SK-N-SH (cell line): ENCODE measurements around the gene PRDM5. TPM values are rescaled to one million over a fixed set of nuclear protein-coding genes. Genes with fewer than 3 reads are reported as not detected.

Experiments
- CTCF ChIA-PET: fragments of 300-600, 350-600 bp; formaldehyde crosslinking; extraction: SDS; loops from one replicate; lab custom pipeline; 2021; lab: Yijun Ruan, JAX
- POLR2A ChIA-PET: fragments of 350-600 bp; sonication (Branson Sonifier 250); formaldehyde crosslinking; extraction: SDS; loops from one replicate; lab custom pipeline; 2020; ENCODE audit warnings: antibody characterized with exemption, inconsistent platforms; lab: Yijun Ruan, JAX
- DNase-seq: peaks from one replicate; pipeline ENCODE4 v3.0.0; 2012
- H2AFZ ChIP-seq: fragments of 200-600 bp; sonication (generic); 2 replicates; pipeline ENCODE4 v1.8.1; 2016; ENCODE audit warnings: antibody characterized with exemption, mild to moderate bottlenecking, low read depth
- H3F3A ChIP-seq: fragments of 200-600 bp; sonication (generic); replicated peaks from 2 replicates; pipeline ENCODE3; 2016; ENCODE audit warnings: antibody characterized with exemption, mild to moderate bottlenecking; ENCODE audit not compliant: insufficient read depth
- H3K27ac ChIP-seq, 2 experiments: fragments of 200-500 bp in 1 of 2; fragments of 200-600 bp in 1 of 2; sonication (Bioruptor generic) in 1 of 2; sonication (generic), shearing (Covaris generic) in 1 of 2; 2 replicates each; pipeline versions ENCODE4 v1.5.1 to v1.6.1; 2014 to 2016; ENCODE audit warnings: low read depth in 2 of 2, inconsistent platforms in 1 of 2, low read length in 1 of 2, mild to moderate bottlenecking in 1 of 2, mixed read lengths in 1 of 2
- H3K27me3 ChIP-seq: fragments of 200-600 bp; sonication (generic), shearing (Covaris generic); 2 replicates; pipeline ENCODE4 v1.6.1; 2016; ENCODE audit warnings: mixed run types; ENCODE audit not compliant: insufficient read depth
- H3K36me3 ChIP-seq, 2 experiments: fragments of 200-500 bp in 1 of 2; fragments of 200-600 bp in 1 of 2; sonication (Bioruptor generic) in 1 of 2; sonication (generic) in 1 of 2; replicated peaks in 1 of 2; 2 replicates each; pipeline versions ENCODE3 to v1.5.1; 2014 to 2016; ENCODE audit warnings: low read length in 1 of 2, mild to moderate bottlenecking in 1 of 2; ENCODE audit not compliant: insufficient read depth in 2 of 2, control insufficient read depth in 1 of 2
- H3K4me1 ChIP-seq, 2 experiments: fragments of 200-500 bp in 1 of 2; fragments of 200-600 bp in 1 of 2; sonication (Bioruptor generic) in 1 of 2; sonication (generic), shearing (Covaris generic) in 1 of 2; 2 replicates each; pipeline versions ENCODE4 v1.5.1 to v1.6.1; 2014 to 2016; ENCODE audit warnings: low read depth in 1 of 2, low read length in 1 of 2, mixed run types in 1 of 2; ENCODE audit not compliant: insufficient read depth in 2 of 2, control insufficient read depth in 1 of 2
- H3K4me2 ChIP-seq: fragments of 200-600 bp; sonication (generic), shearing (Covaris generic); 2 replicates; pipeline ENCODE4 v1.6.1; 2017; ENCODE audit warnings: mixed run types
- H3K4me3 ChIP-seq, 2 experiments: fragments of 200-500 bp in 1 of 2; fragments of 200-600 bp in 1 of 2; sonication (Bioruptor generic) in 1 of 2; sonication (generic), shearing (Covaris generic) in 1 of 2; 2 replicates each; pipeline versions ENCODE4 v1.5.1 to v1.8.1; 2014 to 2016; ENCODE audit warnings: low read depth in 2 of 2, inconsistent platforms in 1 of 2, low read length in 1 of 2, mild to moderate bottlenecking in 1 of 2, mixed read lengths in 1 of 2, moderate library complexity in 1 of 2
- H3K79me2 ChIP-seq: fragments of 200-600 bp; sonication (generic); 2 replicates; pipeline ENCODE4 v1.8.1; 2017; ENCODE audit warnings: mild to moderate bottlenecking; ENCODE audit not compliant: insufficient read depth
- H3K9ac ChIP-seq: fragments of 200-600 bp; sonication (generic); 2 replicates; pipeline ENCODE4 v1.6.1; 2017; ENCODE audit warnings: mixed run types
- H3K9me2 ChIP-seq: fragments of 200-600 bp; sonication (generic); 2 replicates; pipeline ENCODE4 v1.6.1; 2017; ENCODE audit warnings: mixed run types
- H3K9me3 ChIP-seq: fragments of 200-600 bp; sonication (generic); 2 replicates; pipeline ENCODE4 v1.6.1; 2017; ENCODE audit warnings: mixed run types, mild to moderate bottlenecking, moderate library complexity
- H4K20me1 ChIP-seq: fragments of 200-600 bp; sonication (generic); 2 replicates; pipeline ENCODE4 v1.6.1; 2017; ENCODE audit warnings: mild to moderate bottlenecking, mixed run types; ENCODE audit not compliant: insufficient read depth
- CTCF ChIP-seq: fragments of 200-600 bp; sonication (generic); IDR thresholded peaks from 2 replicates; pipeline ENCODE4 v1.6.1; 2017; ENCODE audit warnings: antibody characterized with exemption, mild to moderate bottlenecking, moderate library complexity
- EP300 ChIP-seq, 2 experiments: IDR thresholded peaks; 2 replicates each; pipeline versions ENCODE4 v1.4.0 to v1.6.1; 2012; ENCODE audit warnings: borderline replicate concordance in 1 of 2, low read depth in 1 of 2, low read length in 1 of 2
- FOXJ3 ChIP-seq: sonication (generic); formaldehyde crosslinking; IDR thresholded peaks from 2 replicates; pipeline ENCODE4 v1.5.1; 2020; ENCODE audit warnings: mild to moderate bottlenecking, missing genetic modification reagents
- GABPA ChIP-seq: IDR thresholded peaks from 2 replicates; pipeline ENCODE4 v1.4.0; 2012; ENCODE audit warnings: low read depth, mild to moderate bottlenecking
- GATA2 ChIP-seq: sonication (generic); formaldehyde crosslinking; IDR thresholded peaks from 2 replicates; pipeline ENCODE4 v1.5.0; 2020; ENCODE audit warnings: mild to moderate bottlenecking, missing genetic modification reagents
- MXI1 ChIP-seq: IDR thresholded peaks from 2 replicates; pipeline ENCODE4 v1.6.1; 2012; ENCODE audit warnings: mild to moderate bottlenecking, low read depth, low read length, improper control_type of control experiment
- NFIC ChIP-seq: IDR thresholded peaks from 2 replicates; pipeline ENCODE4 v1.4.0; 2012; ENCODE audit warnings: borderline replicate concordance
- NRF1 ChIP-seq: IDR thresholded peaks from 2 replicates; pipeline ENCODE4 v1.6.1; 2012; ENCODE audit warnings: low read depth, mild to moderate bottlenecking, low read length
- RXRA ChIP-seq: IDR thresholded peaks from 2 replicates; pipeline ENCODE4 v1.4.0; 2012; ENCODE audit warnings: low read depth, mild to moderate bottlenecking, borderline replicate concordance
- SIN3A ChIP-seq: IDR thresholded peaks from 2 replicates; pipeline ENCODE4 v1.6.1; 2012; ENCODE audit warnings: low read depth, mild to moderate bottlenecking, low read length, moderate library complexity, borderline replicate concordance
- TAF1 ChIP-seq: IDR thresholded peaks from 2 replicates; pipeline ENCODE4 v1.6.1; 2012; ENCODE audit warnings: low read depth, mild to moderate bottlenecking, low read length, moderate library complexity, borderline replicate concordance
- YY1 ChIP-seq: IDR thresholded peaks from 2 replicates; pipeline ENCODE4 v1.4.0; 2012; ENCODE audit warnings: low read depth, mild to moderate bottlenecking
- WGBS: methylation state at CpG from one replicate; pipeline ENCODE4 v1.1.6; 2017; ENCODE audit warnings: low lambda C conversion rate; 5-methylcytosine and 5-hydroxymethylcytosine counted together
- polyA plus RNA-seq, 3 experiments: library from polyadenylated mRNA; depleted of rRNA; stranded (reverse); fragments of >200 nt; gene quantifications; 2 replicates each; pipeline ENCODE4 v1.2.3, GENCODE V29; 2012
- TF ChIP-seq, protein P1 (sequence below): IDR thresholded peaks from 2 replicates; pipeline ENCODE4 v1.4.0; 2012; ENCODE audit warnings: low read depth, borderline replicate concordance

The PRDM5 gene
- polyA plus RNA-seq, 1 of the 3 experiments (the other 2 are of a cell fraction) = 3.8 TPM

- Histone ChIP-seq H2AFZ (no peak overlapping the region), H3F3A (peaks cover 12% of the 10 kb centered on the region), H3K4me3 (no peak overlapping the region), H3K4me2 (no peak overlapping the region), H3K9ac (no peak overlapping the region), H3K4me1 (no peaks in the 10 kb centered on the region), H3K27ac (no peak overlapping the region), H3K36me3 (peaks cover 0 to 8% of the 10 kb centered on the region in 2 experiments), H3K79me2 (no peaks in the 10 kb centered on the region), H4K20me1 (no peaks in the 10 kb centered on the region), H3K9me2 (no peaks in the 10 kb centered on the region), H3K27me3 (no peaks in the 10 kb centered on the region), H3K9me3 (peaks cover 5% of the 10 kb centered on the region; the same call in 1 of the 2 replicates)
- 80% methylated on average over 1 of the region's 1 CpG for WGBS
- ChIA-PET CTCF (no interaction called here), POLR2A (no interaction called here)
- no peak for DNase-seq
- TF ChIP-seq CTCF (peak; percentile 49), RXRA (no peak)
Measured at GRCh38 chr4:120809518-120809917, 113.0 kb downstream of the PRDM5 start.

GRCh38 chr4:120808475-120809141 is 113.9 kb downstream of the PRDM5 start:
- CTCF ChIA-PET = no interaction called here
- peaks cover 12% of the 10 kb centered on the region for H3F3A ChIP-seq
- no peaks in the 10 kb centered on the region for H3K4me1 ChIP-seq
- H3K27me3 ChIP-seq = no peaks in the 10 kb centered on the region
- H3K9me3 ChIP-seq = peaks cover 5% of the 10 kb centered on the region; the same call in 1 of the 2 replicates
- over 99% methylated on average over 12 of the region's 24 CpGs for WGBS
- H4K20me1 ChIP-seq = no peaks in the 10 kb centered on the region
- H3K4me3 ChIP-seq = no peak overlapping the region
- no peak for DNase-seq
- no peak overlapping the region for H2AFZ ChIP-seq
- no peaks in the 10 kb centered on the region for H3K79me2 ChIP-seq
- H3K27ac ChIP-seq = no peak overlapping the region
- no peaks in the 10 kb centered on the region for H3K9me2 ChIP-seq
- H3K9ac ChIP-seq = no peak overlapping the region
- H3K4me2 ChIP-seq = no peak overlapping the region
- H3K36me3 ChIP-seq = peaks cover 0 to 8% of the 10 kb centered on the region in 2 experiments
- TF ChIP-seq YY1 (no peak), EP300 (IDR thresholded peaks at IDR 0.05; ENCODE audit: borderline replicate concordance in 1 of 2, low read depth in 1 of 2, low read length in 1 of 2) (no peak), RXRA (no peak), GABPA (no peak), MXI1 (no peak), NFIC (no peak), GATA2 (no peak), NRF1 (no peak), FOXJ3 (CRISPR knock-in tag) (no peak), CTCF (no peak), SIN3A (no peak), TAF1 (no peak)
- TF ChIP-seq, protein P1, sequence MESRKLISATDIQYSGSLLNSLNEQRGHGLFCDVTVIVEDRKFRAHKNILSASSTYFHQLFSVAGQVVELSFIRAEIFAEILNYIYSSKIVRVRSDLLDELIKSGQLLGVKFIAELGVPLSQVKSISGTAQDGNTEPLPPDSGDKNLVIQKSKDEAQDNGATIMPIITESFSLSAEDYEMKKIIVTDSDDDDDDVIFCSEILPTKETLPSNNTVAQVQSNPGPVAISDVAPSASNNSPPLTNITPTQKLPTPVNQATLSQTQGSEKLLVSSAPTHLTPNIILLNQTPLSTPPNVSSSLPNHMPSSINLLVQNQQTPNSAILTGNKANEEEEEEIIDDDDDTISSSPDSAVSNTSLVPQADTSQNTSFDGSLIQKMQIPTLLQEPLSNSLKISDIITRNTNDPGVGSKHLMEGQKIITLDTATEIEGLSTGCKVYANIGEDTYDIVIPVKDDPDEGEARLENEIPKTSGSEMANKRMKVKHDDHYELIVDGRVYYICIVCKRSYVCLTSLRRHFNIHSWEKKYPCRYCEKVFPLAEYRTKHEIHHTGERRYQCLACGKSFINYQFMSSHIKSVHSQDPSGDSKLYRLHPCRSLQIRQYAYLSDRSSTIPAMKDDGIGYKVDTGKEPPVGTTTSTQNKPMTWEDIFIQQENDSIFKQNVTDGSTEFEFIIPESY = no peak
- POLR2A ChIA-PET = no interaction called here
